Tibial artery (tissue), 4 donors: Measurements from ENCODE around the gene CNOT4.

Experiments used
- DNase-seq, 2 donors: peaks; one replicate each; pipeline ENCODE4 v3.0.0-alpha.2; 2019
- H3K27ac ChIP-seq, 2 donors: fragments of 200-600 bp; sonication (generic) in 1 of 2; 1 replicate in 1 of 2; 2 replicates in 1 of 2; pipeline ENCODE4 v1.5.1; 2018 to 2019; ENCODE audit warnings: mild to moderate bottlenecking in 1 of 2
- H3K27me3 ChIP-seq, 2 donors: fragments of 200-600 bp; sonication (generic) in 1 of 2; one replicate each; pipeline versions ENCODE4 v1.5.1 to v1.6.0; 2016 to 2019
- H3K36me3 ChIP-seq, 3 donors: fragments of 200-600 bp; sonication (generic) in 2 of 3; one replicate each; pipeline ENCODE4 v1.5.1; 2016 to 2019; ENCODE audit warnings: mild to moderate bottlenecking in 2 of 3
- H3K4me1 ChIP-seq, 4 donors: fragments of 200-600 bp; sonication (generic) in 2 of 4; 1 replicate in 3 of 4; 2 replicates in 1 of 4; pipeline ENCODE4 v1.5.1; 2016 to 2019
- H3K4me3 ChIP-seq, 2 donors: fragments of 200-600 bp; sonication (generic) in 1 of 2; 1 replicate in 1 of 2; 2 replicates in 1 of 2; pipeline ENCODE4 v1.5.1; 2018 to 2019; ENCODE audit warnings: mild to moderate bottlenecking in 2 of 2
- H3K9me3 ChIP-seq, 3 donors: fragments of 200-600 bp; sonication (generic) in 1 of 3; one replicate each; pipeline ENCODE4 v1.5.1; 2016 to 2019
- CTCF ChIP-seq, 2 experiments: fragments of 200-600 bp in 1 of 2; fragments of 450-650 bp in 1 of 2; IDR thresholded peaks; one replicate each; pipeline ENCODE4 v1.5.1; 2017 to 2019; ENCODE audit warnings: antibody characterized with exemption in 2 of 2, mild to moderate bottlenecking in 1 of 2, moderate library complexity in 1 of 2
- intact Hi-C: fragments of 100-400 bp; cut with DNase I; formaldehyde crosslinking; loops from one replicate; pipeline ENCODE4 v1.15.0; 2023; ENCODE audit warnings: low total_unique reads

Gene CNOT4

GRCh38 chr7:135348493-135348892, 161.4 kb downstream of the CNOT4 start:
- Histone ChIP-seq H3K36me3 (no peaks in the 10 kb centered on the region), H3K27ac (no peak overlapping the region), H3K27me3 (no peaks in the 10 kb centered on the region), H3K4me1 (no peaks in the 10 kb centered on the region), H3K4me3 (no peak overlapping the region), H3K9me3 (no peaks in the 10 kb centered on the region)
- DNase-seq: no peak
- no peak for TF ChIP-seq CTCF (IDR thresholded peaks at IDR 0.05)
- intact Hi-C loops: no loop called here

- Histone ChIP-seq H3K27ac (no peak overlapping the region), H3K9me3 (no peaks in the 10 kb centered on the region), H3K27me3 (no peaks in the 10 kb centered on the region), H3K4me3 (no peak overlapping the region), H3K4me1 (no peaks in the 10 kb centered on the region), H3K36me3 (no peaks in the 10 kb centered on the region)
- intact Hi-C loops: no loop called here
- no peak for DNase-seq
- TF ChIP-seq CTCF (IDR thresholded peaks at IDR 0.05): no peak
These were observed 166.5 kb downstream of the CNOT4 start for GRCh38 chr7:135343361-135343760.

GRCh38 chr7:135342887-135343286, 167.0 kb downstream of the CNOT4 start:
- Histone ChIP-seq H3K4me1 (no peaks in the 10 kb centered on the region), H3K27me3 (no peaks in the 10 kb centered on the region), H3K4me3 (no peak overlapping the region), H3K27ac (no peak overlapping the region), H3K36me3 (no peaks in the 10 kb centered on the region), H3K9me3 (no peaks in the 10 kb centered on the region)
- DNase-seq: no peak
- intact Hi-C loops: no loop called here
- TF ChIP-seq CTCF (IDR thresholded peaks at IDR 0.05): no peak

GRCh38 chr7:135341049-135341448, 168.9 kb downstream of the CNOT4 start:
- intact Hi-C loops: no loop called here
- no peak for DNase-seq

GRCh38 chr7:135337977-135338550, 171.8 kb downstream of the CNOT4 start:
- no peak for TF ChIP-seq CTCF (IDR thresholded peaks at IDR 0.05)
- Histone ChIP-seq H3K4me3 (no peak overlapping the region), H3K36me3 (no peaks in the 10 kb centered on the region), H3K27ac (no peak overlapping the region), H3K27me3 (no peaks in the 10 kb centered on the region), H3K9me3 (no peaks in the 10 kb centered on the region), H3K4me1 (no peaks in the 10 kb centered on the region)
- DNase-seq: no peak
- intact Hi-C loops: no loop called here

More at GRCh38 chr7:135341049-135341448, 168.9 kb downstream of the CNOT4 start:
- H3K9me3 ChIP-seq: no peaks in the 10 kb centered on the region
- H3K4me3 ChIP-seq: no peak overlapping the region
- no peaks in the 10 kb centered on the region for H3K4me1 ChIP-seq
- no peak overlapping the region for H3K27ac ChIP-seq
- no peaks in the 10 kb centered on the region for H3K27me3 ChIP-seq
- no peak for TF ChIP-seq CTCF (IDR thresholded peaks at IDR 0.05)
- H3K36me3 ChIP-seq: no peaks in the 10 kb centered on the region

- H3K36me3 ChIP-seq: no peaks in the 10 kb centered on the region
These were observed 172.4 kb downstream of the CNOT4 start for GRCh38 chr7:135337506-135337905.

More at GRCh38 chr7:135337506-135337905, 172.4 kb downstream of the CNOT4 start:
- Histone ChIP-seq H3K27ac (no peak overlapping the region), H3K4me3 (no peak overlapping the region), H3K4me1 (no peaks in the 10 kb centered on the region), H3K9me3 (no peaks in the 10 kb centered on the region), H3K27me3 (no peaks in the 10 kb centered on the region)
- intact Hi-C loops: no loop called here
- no peak for DNase-seq
- no peak for TF ChIP-seq CTCF (IDR thresholded peaks at IDR 0.05)
